PC-3 (cell line): ENCODE data around the gene GID4. TPM values are rescaled to one million over a fixed set of nuclear protein-coding genes. Genes with fewer than 3 reads are reported as not detected.

Source experiments
- ATAC-seq: fragments of 200-7000 bp; cut with Tn5 transposase; 2 replicates; pipeline ENCODE4 v1.9.1; 2020; ENCODE audit warnings: mild to moderate bottlenecking, moderate library complexity
- BruUV-seq: library from RNA; stranded (reverse); fragments of 400-500 nt; replicated peaks from 2 replicates; lab custom pipeline; 2021; lab: Mats Ljungman, UMichigan
- CTCF ChIA-PET: fragments of 300-600 bp; sonication (Branson Sonifier 250); formaldehyde crosslinking; loops from one replicate; lab custom pipeline; 2022; ENCODE audit warnings: antibody characterized with exemption; lab: Charles Lee
- POLR2A ChIA-PET: fragments of 300-600 bp; sonication (Branson Sonifier 250); formaldehyde crosslinking; loops from one replicate; lab custom pipeline; 2022; ENCODE audit warnings: antibody characterized with exemption; ENCODE audit not compliant: unreplicated experiment; lab: Charles Lee
- DNase-seq: peaks from one replicate; pipeline ENCODE4 v3.0.0-alpha.2; 2015
- H2AFZ ChIP-seq: fragments of 300-600 bp; sonication (generic); 2 replicates; pipeline ENCODE4 v1.6.0; 2016; ENCODE audit warnings: antibody characterized with exemption, low read length
- H3F3A ChIP-seq: fragments of 300-600 bp; sonication (generic); one replicate; pipeline ENCODE4 v1.6.0; 2017; ENCODE audit warnings: antibody characterized with exemption, low read length, control low read depth, mild to moderate bottlenecking; ENCODE audit not compliant: unreplicated experiment
- H3K27ac ChIP-seq: fragments of 300-600 bp; sonication (generic); 2 replicates; pipeline ENCODE4 v1.5.1; 2016; ENCODE audit warnings: mild to moderate bottlenecking, low read length
- H3K27me3 ChIP-seq: fragments of 300-600 bp; sonication (generic); 2 replicates; pipeline ENCODE4 v1.6.1; 2016; ENCODE audit warnings: low read length, mixed read lengths
- H3K36me3 ChIP-seq: fragments of 300-600 bp; sonication (generic); 2 replicates; pipeline ENCODE4 v1.6.1; 2016; ENCODE audit warnings: low read depth, mixed run types, low read length, mixed read lengths
- H3K4me1 ChIP-seq: fragments of 300-600 bp; sonication (generic); 2 replicates; pipeline ENCODE4 v1.5.1; 2016; ENCODE audit warnings: low read length; ENCODE audit not compliant: insufficient read depth
- H3K4me2 ChIP-seq: fragments of 300-600 bp; sonication (generic); 2 replicates; pipeline ENCODE4 v1.6.0; 2016; ENCODE audit warnings: low read length
- H3K4me3 ChIP-seq: fragments of 300-600 bp; sonication (generic); 2 replicates; pipeline ENCODE4 v1.5.1; 2016; ENCODE audit warnings: mild to moderate bottlenecking, low read length, mixed read lengths
- H3K79me2 ChIP-seq: fragments of 300-600 bp; sonication (generic); 2 replicates; pipeline ENCODE4 v1.6.1; 2017; ENCODE audit warnings: low read length, mixed read lengths
- H3K9ac ChIP-seq: fragments of 300-600 bp; sonication (generic); 2 replicates; pipeline ENCODE4 v1.6.0; 2016; ENCODE audit warnings: mild to moderate bottlenecking, low read length
- H3K9me2 ChIP-seq: fragments of 300-600 bp; sonication (generic); replicated peaks from 2 replicates; pipeline ENCODE4 v1.6.1; 2016; ENCODE audit warnings: mixed run types, low read length, mixed read lengths
- H3K9me3 ChIP-seq: fragments of 300-600 bp; sonication (generic); 2 replicates; pipeline ENCODE4 v1.6.1; 2016; ENCODE audit warnings: low read length, mixed read lengths
- H4K20me1 ChIP-seq: fragments of 300-600 bp; sonication (generic); 2 replicates; pipeline ENCODE4 v1.6.1; 2016; ENCODE audit warnings: low read length, mixed read lengths
- CTCF ChIP-seq: fragments of 300-600 bp; sonication (generic); conservative IDR thresholded peaks from 2 replicates; pipeline ENCODE4 v1.5.1; 2017; ENCODE audit warnings: antibody characterized with exemption, low read depth, mild to moderate bottlenecking, low read length
- EZH2 ChIP-seq: fragments of 300-600 bp; sonication (generic); IDR thresholded peaks from one replicate; pipeline ENCODE4 v1.6.1; 2017; ENCODE audit warnings: antibody characterized with exemption, mild to moderate bottlenecking, low read length; ENCODE audit not compliant: unreplicated experiment
- EZH2phosphoT487 ChIP-seq: fragments of 300-600 bp; sonication (generic); IDR thresholded peaks from 2 replicates; pipeline ENCODE4 v1.6.1; 2018; ENCODE audit warnings: mild to moderate bottlenecking, antibody characterized with exemption, low read length, borderline replicate concordance
- intact Hi-C: fragments of 100-400 bp; cut with micrococcal nuclease; formaldehyde crosslinking; loops from 2 replicates; pipeline ENCODE4 v1.9.0; 2023
- total RNA-seq: library from RNA; depleted of rRNA; stranded (reverse); fragments of >200 nt; gene quantifications from 2 replicates; pipeline ENCODE4 v1.2.3, GENCODE V29; 2014

The GID4 gene
- total RNA-seq, 1 experiment from 2014 or later = 7.3 TPM

GRCh38 chr17:18004345-18004744 is 34.9 kb upstream of the GID4 start:
- intact Hi-C loops = no loop called here
- Histone ChIP-seq H3K27me3 (no peaks in the 10 kb centered on the region), H3F3A (no peaks in the 10 kb centered on the region), H3K27ac (0 out of 2 replicates have a peak overlapping the region, but pooled peaks have one; percentile 36), H3K9ac (no peak overlapping the region), H3K4me1 (peaks cover 37% of the 10 kb centered on the region), H3K4me3 (no peak overlapping the region), H3K79me2 (no peaks in the 10 kb centered on the region), H4K20me1 (no peaks in the 10 kb centered on the region), H2AFZ (no peak overlapping the region), H3K36me3 (no peaks in the 10 kb centered on the region; the same call in 1 of the 2 replicates), H3K9me3 (no peaks in the 10 kb centered on the region), H3K9me2 (no peaks in the 10 kb centered on the region), H3K4me2 (no peak overlapping the region)
- POLR2A ChIA-PET = interaction anchor here (0.6 kb wide), 1 partner anchor 137 kb away, joined by 5 read pairs; no protein-coding TSS in a partner anchor
- no TSS peak for BruUV-seq
- TF ChIP-seq EZH2 = no peak
- ATAC-seq (peak; percentile 56), DNase-seq (peak; percentile 43)
- CTCF ChIA-PET = no interaction called here

DNA sequence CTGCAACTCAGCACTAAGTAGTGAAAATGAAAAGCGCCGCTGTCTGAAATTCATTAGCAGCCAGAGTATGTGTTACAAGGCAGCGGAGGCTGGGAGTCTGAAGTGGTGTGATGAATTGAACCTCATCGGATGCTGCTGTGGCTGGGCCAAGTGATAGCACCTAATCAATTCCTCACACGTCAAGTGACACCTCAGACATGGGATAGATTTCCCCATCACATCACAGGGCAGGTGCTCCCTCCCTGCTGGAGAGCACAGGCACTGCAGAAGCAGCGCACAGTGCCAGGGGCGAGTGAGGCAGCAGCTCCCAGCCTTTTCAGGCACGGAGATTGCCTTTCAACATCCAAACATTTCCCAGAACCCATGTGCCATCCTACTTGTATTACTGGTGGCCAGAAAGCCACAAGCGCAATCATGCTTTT is 34.3 kb upstream of the GID4 start:
- BruUV-seq = no TSS peak
- Histone ChIP-seq H3K27ac (peak overlapping the region; percentile 36), H3K9me3 (no peaks in the 10 kb centered on the region), H2AFZ (no peak overlapping the region), H3F3A (no peaks in the 10 kb centered on the region), H3K36me3 (no peaks in the 10 kb centered on the region; the same call in 1 of the 2 replicates), H3K27me3 (no peaks in the 10 kb centered on the region), H4K20me1 (no peaks in the 10 kb centered on the region), H3K4me1 (peaks cover 39% of the 10 kb centered on the region), H3K4me3 (no peak overlapping the region), H3K9me2 (no peaks in the 10 kb centered on the region), H3K4me2 (peak overlapping the region; percentile 30; the same call in 1 of the 2 replicates), H3K9ac (no peak overlapping the region), H3K79me2 (no peaks in the 10 kb centered on the region)
- CTCF ChIA-PET = no interaction called here
- peak; percentile 49 for ATAC-seq
- POLR2A ChIA-PET = interaction anchor here (0.6 kb wide), 1 partner anchor 138 kb away, joined by 5 read pairs; no protein-coding TSS in a partner anchor
- DNase-seq = no peak
- intact Hi-C loops = no loop called here
- TF ChIP-seq CTCF = peak; percentile 49
- no peak for TF ChIP-seq EZH2
- TF ChIP-seq EZH2phosphoT487 = no peak

DNA sequence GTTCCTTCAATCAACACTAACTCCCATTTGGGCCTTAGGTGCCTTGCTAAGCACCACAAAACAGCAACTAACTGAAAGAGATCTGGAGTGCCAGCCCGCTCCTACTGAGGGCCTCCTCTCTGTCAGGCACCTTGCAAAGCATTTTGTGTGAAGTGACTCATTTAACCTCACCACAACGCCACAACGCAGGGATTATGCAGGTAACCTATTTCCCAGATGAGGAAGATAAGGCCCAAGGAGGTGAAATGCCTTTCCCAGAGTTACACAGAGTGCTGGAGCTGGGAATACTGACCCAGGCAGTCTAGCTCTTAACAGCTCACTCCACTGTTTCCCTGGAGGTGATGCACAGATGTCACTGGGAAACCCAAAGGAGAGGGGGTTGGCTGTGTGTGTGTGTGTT is 33.7 kb upstream of the GID4 start:
- ChIA-PET POLR2A (no interaction called here), CTCF (no interaction called here)
- Histone ChIP-seq H3K9ac (no peak overlapping the region), H2AFZ (no peak overlapping the region), H3K79me2 (no peaks in the 10 kb centered on the region), H3K4me1 (peaks cover 39% of the 10 kb centered on the region), H3K27me3 (no peaks in the 10 kb centered on the region), H3K9me2 (no peaks in the 10 kb centered on the region), H3K9me3 (no peaks in the 10 kb centered on the region), H3K36me3 (peaks cover 2% of the 10 kb centered on the region; the same call in 1 of the 2 replicates), H3K4me3 (no peak overlapping the region), H4K20me1 (no peaks in the 10 kb centered on the region), H3K4me2 (peak overlapping the region; percentile 30; the same call in 1 of the 2 replicates), H3K27ac (peak overlapping the region; percentile 55), H3F3A (no peaks in the 10 kb centered on the region)
- TF ChIP-seq CTCF (no peak), EZH2phosphoT487 (no peak), EZH2 (no peak)
- intact Hi-C loops = no loop called here
- no TSS peak for BruUV-seq
- peak; percentile 31; the same call in 1 of the 2 replicates for ATAC-seq
- peak; percentile 78 for DNase-seq
